GM12878 (cell line): ENCODE data around the gene IFNLR1. TPM values are rescaled to one million over a fixed set of nuclear protein-coding genes. Genes with fewer than 3 reads are reported as not detected.

Source experiments
- ATAC-seq: fragments of 200-7000 bp; cut with Tn5 transposase; 3 replicates; pipeline ENCODE4 v1.9.1; 2020; ENCODE audit warnings: mild to moderate bottlenecking, moderate library complexity
- BruUV-seq: library from RNA; stranded (reverse); fragments of 400-500 nt; replicated peaks from 2 replicates; lab custom pipeline; 2021; lab: Mats Ljungman, UMichigan
- CTCF ChIA-PET: fragments of 300-600 bp; sonication (Branson Sonifier 250); formaldehyde crosslinking; extraction: SDS; loops from one replicate; lab custom pipeline; 2021; ENCODE audit warnings: inconsistent platforms; lab: Yijun Ruan, JAX
- POLR2A ChIA-PET: fragments of 350-600 bp; formaldehyde crosslinking; extraction: SDS; loops from one replicate; lab custom pipeline; 2021; ENCODE audit warnings: inconsistent platforms; lab: Charles Lee
- RAD21 ChIA-PET: fragments of 300-600 bp; sonication (Branson Sonifier 250); formaldehyde crosslinking; loops from one replicate; lab custom pipeline; 2023; ENCODE audit warnings: antibody characterized with exemption; ENCODE audit not compliant: unreplicated experiment; lab: Charles Lee
- SMC1A ChIA-PET: fragments of 300-600 bp; sonication (Branson Sonifier 250); formaldehyde crosslinking; loops from one replicate; lab custom pipeline; 2023; ENCODE audit not compliant: unreplicated experiment, uncharacterized antibody; lab: Charles Lee
- DNase-seq: peaks from one replicate; pipeline ENCODE4 v3.0.0-alpha.2; 2011; ENCODE audit warnings: low read depth, low spot score
- FAIRE-seq: peaks from 3 replicates; lab custom pipeline; 2011; peaks lifted over from hg19 to GRCh38; lab: Jason Lieb, UNC
- H2AFZ ChIP-seq: 2 replicates; pipeline ENCODE4 v1.6.0; 2011; ENCODE audit warnings: low read depth, low read length, control low read depth; ENCODE audit not compliant: control insufficient read depth
- H3K27ac ChIP-seq: 2 replicates; pipeline ENCODE4 v1.5.1; 2011; ENCODE audit warnings: control low read depth; ENCODE audit not compliant: control insufficient read depth, insufficient read depth
- H3K27me3 ChIP-seq, 2 experiments: replicated peaks in 1 of 2; 2 replicates each; pipeline versions ENCODE4 v1.6.0 to v1.6.1; 2011; ENCODE audit warnings: low read length in 1 of 2; ENCODE audit not compliant: control insufficient read depth in 2 of 2, insufficient read depth in 2 of 2
- H3K36me3 ChIP-seq, 2 experiments: 2 replicates each; pipeline ENCODE4 v1.5.1; 2011; ENCODE audit warnings: low read length in 1 of 2; ENCODE audit not compliant: control insufficient read depth in 2 of 2, insufficient read depth in 2 of 2
- H3K4me1 ChIP-seq: 2 replicates; pipeline ENCODE4 v1.6.1; 2011; ENCODE audit warnings: mild to moderate bottlenecking, low read length, moderate library complexity, mixed read lengths; ENCODE audit not compliant: control insufficient read depth, insufficient read depth
- H3K4me2 ChIP-seq: 2 replicates; pipeline ENCODE4 v1.6.0; 2011; ENCODE audit warnings: control low read depth; ENCODE audit not compliant: control insufficient read depth, insufficient read depth
- H3K4me3 ChIP-seq: fragments of 200-600 bp; sonication (generic); 2 replicates; pipeline ENCODE4 v1.5.1; 2016
- H3K79me2 ChIP-seq: 2 replicates; pipeline ENCODE4 v1.6.0; 2011; ENCODE audit warnings: low read length; ENCODE audit not compliant: control insufficient read depth, insufficient read depth
- H3K9ac ChIP-seq: 2 replicates; pipeline ENCODE4 v1.8.0; 2011; ENCODE audit warnings: low read length, control low read depth, mixed read lengths; ENCODE audit not compliant: control insufficient read depth, insufficient read depth
- H3K9me3 ChIP-seq: replicated peaks from 3 replicates; pipeline ENCODE4 v1.5.1; 2011; ENCODE audit warnings: mild to moderate bottlenecking, low read length; ENCODE audit not compliant: control insufficient read depth, insufficient read depth
- H4K20me1 ChIP-seq: 2 replicates; pipeline ENCODE4 v1.6.0; 2011; ENCODE audit not compliant: control insufficient read depth, insufficient read depth
- EGR1 ChIP-seq, 2 experiments: IDR thresholded peaks; 1 replicate in 1 of 2; 2 replicates in 1 of 2; pipeline ENCODE4 v1.6.1; 2011 to 2012; ENCODE audit warnings: low read depth in 2 of 2, low read length in 2 of 2, borderline replicate concordance in 1 of 2, mild to moderate bottlenecking in 1 of 2, moderate library complexity in 1 of 2
- KAT2A ChIP-seq: conservative IDR thresholded peaks from 2 replicates; pipeline ENCODE4 v1.6.1; 2011; ENCODE audit warnings: low read depth, low read length; ENCODE audit not compliant: control insufficient read depth
- RELA ChIP-seq: fragments of 450-650 bp; IDR thresholded peaks from 2 replicates; pipeline ENCODE4 v1.8.0; 2014; ENCODE audit warnings: borderline replicate concordance; ENCODE audit not compliant: partially characterized antibody
- WRNIP1 ChIP-seq: IDR thresholded peaks from 2 replicates; pipeline ENCODE4 v1.6.1; 2011; ENCODE audit warnings: low read depth, low read length, improper control_type of control experiment, borderline replicate concordance
- WGBS: methylation state at CpG from one replicate; pipeline ENCODE4 v1.1.6; 2016; ENCODE audit warnings: low lambda C conversion rate; ENCODE audit not compliant: insufficient replicate concordance, insufficient coverage; ENCODE audit errors: missing lambda C conversion rate; 5-methylcytosine and 5-hydroxymethylcytosine counted together
- in situ Hi-C: fragments of 300-500 bp; cut with MboI; formaldehyde crosslinking; loops from 9 replicates; pipeline ENCODE4 v1.14.3; 2018; ENCODE audit warnings: mixed read lengths
- intact Hi-C: fragments of 100-400 bp; cut with micrococcal nuclease; formaldehyde crosslinking; loops from one replicate; pipeline ENCODE4 v1.14.2; 2022; ENCODE audit not compliant: unreplicated experiment
- polyA plus RNA-seq, 11 experiments: library from polyadenylated mRNA; depleted of rRNA in 4 of 11; unstranded in 6 of 11; stranded (reverse) in 5 of 11; fragments of >200 nt; fragmentation: Nextera tagmentation in 4 of 11; fragmentation: Illumina TruSeq in 1 of 11; extraction: Ambion mirVana in 4 of 11; extraction: Trizol in 1 of 11; gene quantifications; 1 replicate in 1 of 11; 2 replicates in 10 of 11; pipeline versions ENCODE4 v1.2.1 to v1.2.3, GENCODE V29; 2011 to 2016; ENCODE audit warnings: inconsistent platforms in 2 of 11, missing spikeins in 2 of 11, low read depth in 1 of 11
- total RNA-seq, 4 experiments: library from RNA; depleted of rRNA in 3 of 4; stranded (reverse); fragments of >200 nt in 3 of 4; fragmentation: Illumina TruSeq in 1 of 4; extraction: Trizol in 1 of 4; gene quantifications; 2 replicates each; pipeline versions ENCODE4 v1.2.1 to v1.2.3, GENCODE V29; 2013 to 2021

IFNLR1 gene
- total and polyA plus RNA-seq, 10 of the 15 experiments (the other 5 are each of a cell fraction or from before 2014, with no cell fraction given) = 0.31 to 5.6 (median 3.9) TPM

DNA sequence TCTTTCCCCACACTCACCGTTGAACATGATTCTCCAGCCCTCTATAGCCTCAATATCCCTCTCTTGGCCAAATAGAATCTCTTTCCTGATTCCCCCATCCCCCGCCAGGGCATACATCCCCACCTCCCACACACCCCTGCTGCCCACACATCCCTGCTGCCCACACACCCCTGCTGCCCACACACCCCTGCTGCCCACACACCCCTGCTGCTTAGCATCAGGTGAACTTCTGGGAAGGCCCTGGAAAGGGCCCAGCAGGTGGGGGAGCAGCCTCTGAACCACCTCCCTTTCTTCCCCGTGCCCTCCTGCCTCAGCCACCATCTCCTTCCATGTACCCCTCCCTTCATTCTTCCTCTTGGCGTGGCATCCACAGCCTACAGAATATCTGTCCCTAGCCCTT is 15.9 kb upstream of the IFNLR1 start:
- no peaks in the 10 kb centered on the region for H4K20me1 ChIP-seq
- H3K9ac ChIP-seq = no peak overlapping the region
- no peaks in the 10 kb centered on the region for H3K36me3 ChIP-seq
- H3K4me1 ChIP-seq = peaks cover 28% of the 10 kb centered on the region
- H3K4me2 ChIP-seq = peak overlapping the region; percentile 56
- no peak for FAIRE-seq
- H3K27me3 ChIP-seq = no peaks in the 10 kb centered on the region; a peak in 1 of 4 replicates
- H3K27ac ChIP-seq = no peak overlapping the region
- DNase-seq = no peak
- no peak; the same call in 2 of the 3 replicates for ATAC-seq
- BruUV-seq = no TSS peak
- 39% methylated on average over 4 of the region's 4 CpGs for WGBS
- no peaks in the 10 kb centered on the region for H3K79me2 ChIP-seq
- ChIA-PET SMC1A (interaction anchor here (1.0 to 7.4 kb wide), 5 partner anchors 12 to 384 kb away, joined by 3 to 297 read pairs (median 12); no protein-coding TSS in a partner anchor), CTCF (interaction anchor here (0.5 to 7.3 kb wide), 17 partner anchors 9 to 435 kb away, joined by 3 to 451 read pairs (median 5); partner anchors contain the start of gene NIPAL3), POLR2A (interaction anchor here (1.4 kb wide), 1 partner anchor 188 kb away, joined by 5 read pairs; no protein-coding TSS in a partner anchor), RAD21 (interaction anchor here (0.7 to 7.6 kb wide), 6 partner anchors 12 to 439 kb away, joined by 3 to 225 read pairs (median 6); no protein-coding TSS in a partner anchor)
- intact Hi-C loops (no loop called here), in situ Hi-C loops (loop anchor here (5.0 kb wide), 2 partner anchors 189 to 429 kb away; no protein-coding TSS in a partner anchor)
- TF ChIP-seq EGR1 (IDR thresholded peaks at IDR 0.05; ENCODE audit: borderline replicate concordance in 1 of 2, low read depth in 2 of 2, low read length in 2 of 2) = 0 out of 3 replicates have a peak, but pooled peaks of 1 of the 2 experiments have one; percentile 27
- no peak for TF ChIP-seq KAT2A
- no peak overlapping the region for H2AFZ ChIP-seq
- H3K9me3 ChIP-seq = no peaks in the 10 kb centered on the region
- no peak overlapping the region for H3K4me3 ChIP-seq

DNA sequence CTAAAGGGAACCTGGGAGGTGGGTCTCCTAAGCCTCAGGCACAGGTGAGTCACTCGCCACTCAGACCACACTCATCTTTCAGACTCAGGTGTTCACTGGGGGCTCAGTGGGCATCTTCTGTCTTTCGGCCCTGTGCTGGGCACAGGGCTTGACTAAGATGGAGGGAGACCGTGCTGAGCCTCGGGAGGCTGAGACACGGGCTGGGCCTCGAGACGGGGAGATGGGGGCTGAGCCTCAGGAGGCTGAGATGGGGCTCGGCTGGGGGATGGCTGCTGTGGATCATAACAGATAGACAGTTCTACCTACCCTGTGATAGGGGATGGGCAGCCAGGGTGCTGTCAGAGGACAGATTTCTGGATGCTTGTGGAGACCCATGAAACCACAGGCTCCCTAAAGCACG is 15.5 kb upstream of the IFNLR1 start:
- peaks cover 28% of the 10 kb centered on the region for H3K4me1 ChIP-seq
- no peaks in the 10 kb centered on the region for H3K79me2 ChIP-seq
- DNase-seq = no peak
- no peaks in the 10 kb centered on the region for H3K36me3 ChIP-seq
- intact Hi-C loops = no loop called here
- no TSS peak for BruUV-seq
- H3K4me3 ChIP-seq = no peak overlapping the region
- FAIRE-seq = no peak
- no peak overlapping the region for H3K27ac ChIP-seq
- ATAC-seq = no peak; the same call in 2 of the 3 replicates
- ChIA-PET RAD21 (interaction anchor here (0.9 to 7.6 kb wide), 4 partner anchors 12 to 384 kb away, joined by 3 to 225 read pairs (median 5); no protein-coding TSS in a partner anchor), CTCF (interaction anchor here (0.8 to 7.0 kb wide), 21 partner anchors 9 to 435 kb away, joined by 3 to 451 read pairs (median 8); partner anchors contain the start of gene NIPAL3)
- TF ChIP-seq WRNIP1 (no peak), RELA (no peak)
- TF ChIP-seq, all 136 proteins: peak for 0
- ChIA-PET SMC1A (interaction anchor here (0.6 to 7.4 kb wide), 9 partner anchors 12 to 628 kb away, joined by 3 to 297 read pairs (median 4); no protein-coding TSS in a partner anchor), POLR2A (interaction anchor here (1.4 kb wide), 1 partner anchor 189 kb away, joined by 5 read pairs; no protein-coding TSS in a partner anchor)
- Histone ChIP-seq H2AFZ (no peak overlapping the region), H3K9me3 (no peaks in the 10 kb centered on the region), H4K20me1 (no peaks in the 10 kb centered on the region), H3K27me3 (no peaks in the 10 kb centered on the region; a peak in 1 of 4 replicates), H3K4me2 (no peak overlapping the region), H3K9ac (no peak overlapping the region)
- in situ Hi-C loops = loop anchor here (5.0 kb wide), 2 partner anchors 190 to 430 kb away; no protein-coding TSS in a partner anchor
- 84% methylated on average over 9 of the region's 9 CpGs for WGBS
